GM19240 (cell line): ENCODE results near the gene ZNF444.
"Not testable (repeated sequence)": the region's sequence is repeated elsewhere in the genome, so short reads cannot be mapped to it uniquely, and the experiment has no call there.

Experiments used
- DNase-seq: peaks from one replicate; pipeline ENCODE4 v3.0.0; 2011; ENCODE audit warnings: low spot score; ENCODE audit not compliant: insufficient read length

Gene ZNF444

DNA sequence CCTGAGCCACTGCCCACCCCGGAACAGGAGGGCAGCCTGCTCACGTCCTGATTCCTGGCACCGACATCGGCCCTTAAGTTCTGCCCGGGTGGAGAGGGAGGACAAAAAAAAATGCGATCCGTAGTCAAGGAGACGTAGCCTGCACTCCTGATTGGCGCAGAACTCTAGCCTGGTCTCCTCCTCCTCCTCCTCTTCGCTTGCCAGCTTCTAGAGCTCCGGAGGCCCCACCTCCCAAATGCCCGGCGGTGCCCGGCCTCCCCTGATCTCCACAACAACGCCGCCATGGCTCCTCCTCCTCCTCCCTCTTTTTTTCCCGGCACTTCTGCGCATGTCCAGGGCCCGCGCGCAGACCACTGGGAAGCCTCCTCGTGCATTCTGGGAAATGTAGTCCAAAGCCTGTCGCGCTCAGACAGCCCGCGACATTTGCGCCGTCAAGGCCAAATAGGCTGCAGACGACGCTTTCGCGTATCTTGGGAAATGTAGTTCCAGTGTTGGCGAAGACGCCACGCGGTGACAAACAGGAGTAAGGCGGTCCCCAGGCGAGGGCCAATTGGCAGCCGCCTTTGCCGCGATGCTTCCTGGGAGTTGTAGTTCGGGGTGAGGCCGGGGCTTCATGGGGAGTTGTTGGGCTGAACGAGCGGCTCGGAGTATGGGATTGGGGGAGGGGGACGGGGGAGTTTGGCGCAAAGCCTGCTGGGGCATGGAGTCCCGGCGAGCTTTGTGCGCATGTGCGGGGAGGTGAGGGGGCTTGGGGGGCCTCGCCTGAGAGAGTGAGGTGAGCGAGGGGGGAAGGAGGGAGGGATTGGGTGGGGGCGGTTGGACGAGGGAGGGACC lies at the start of gene ZNF444:
Gene ZNF444 (plus strand): TSS at position 705 of the 834 bp plus-strand sequence. CDS start 5,625 bp downstream, outside the sequence.
- peak; percentile 100 for DNase-seq

DNA sequence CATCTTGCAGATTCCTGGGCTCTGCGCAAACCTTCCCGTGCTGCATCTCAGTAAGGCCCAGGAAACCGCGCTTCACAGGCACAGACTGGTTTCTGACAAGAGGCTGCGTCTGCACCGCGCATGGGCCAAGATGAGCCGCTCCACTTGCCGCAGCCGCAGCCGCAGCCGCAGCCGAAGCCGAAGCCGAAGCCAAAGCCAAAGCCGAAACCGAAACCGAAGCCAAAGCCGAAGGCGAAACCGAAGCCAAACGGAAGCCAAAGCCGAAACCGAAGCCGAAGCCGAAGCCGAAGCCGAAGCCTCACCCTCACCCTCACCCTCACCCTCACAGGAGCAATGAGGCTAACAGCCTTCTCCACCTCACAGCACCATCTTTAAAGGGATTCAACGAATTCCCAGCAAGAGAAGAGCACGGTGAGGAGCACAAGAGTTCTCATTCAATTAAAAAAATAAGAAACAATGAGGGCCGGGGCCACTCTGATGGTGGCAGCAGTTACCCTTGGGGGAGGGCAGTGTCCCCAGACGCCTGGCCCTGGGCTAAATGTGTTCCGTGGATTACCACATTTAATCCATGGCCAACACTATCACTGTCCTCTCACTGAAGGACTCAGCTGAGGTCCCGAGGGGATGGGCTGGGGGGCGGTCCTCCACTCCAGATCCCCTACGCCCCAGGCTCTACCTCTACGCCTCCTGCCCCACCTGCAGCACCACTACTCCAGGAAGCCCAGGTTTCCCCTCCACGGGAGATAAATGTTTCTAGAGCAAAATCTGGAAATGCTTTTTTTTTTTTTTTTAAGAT lies 49.1 kb upstream of the ZNF444 start:
- DNase-seq = no peak

DNA sequence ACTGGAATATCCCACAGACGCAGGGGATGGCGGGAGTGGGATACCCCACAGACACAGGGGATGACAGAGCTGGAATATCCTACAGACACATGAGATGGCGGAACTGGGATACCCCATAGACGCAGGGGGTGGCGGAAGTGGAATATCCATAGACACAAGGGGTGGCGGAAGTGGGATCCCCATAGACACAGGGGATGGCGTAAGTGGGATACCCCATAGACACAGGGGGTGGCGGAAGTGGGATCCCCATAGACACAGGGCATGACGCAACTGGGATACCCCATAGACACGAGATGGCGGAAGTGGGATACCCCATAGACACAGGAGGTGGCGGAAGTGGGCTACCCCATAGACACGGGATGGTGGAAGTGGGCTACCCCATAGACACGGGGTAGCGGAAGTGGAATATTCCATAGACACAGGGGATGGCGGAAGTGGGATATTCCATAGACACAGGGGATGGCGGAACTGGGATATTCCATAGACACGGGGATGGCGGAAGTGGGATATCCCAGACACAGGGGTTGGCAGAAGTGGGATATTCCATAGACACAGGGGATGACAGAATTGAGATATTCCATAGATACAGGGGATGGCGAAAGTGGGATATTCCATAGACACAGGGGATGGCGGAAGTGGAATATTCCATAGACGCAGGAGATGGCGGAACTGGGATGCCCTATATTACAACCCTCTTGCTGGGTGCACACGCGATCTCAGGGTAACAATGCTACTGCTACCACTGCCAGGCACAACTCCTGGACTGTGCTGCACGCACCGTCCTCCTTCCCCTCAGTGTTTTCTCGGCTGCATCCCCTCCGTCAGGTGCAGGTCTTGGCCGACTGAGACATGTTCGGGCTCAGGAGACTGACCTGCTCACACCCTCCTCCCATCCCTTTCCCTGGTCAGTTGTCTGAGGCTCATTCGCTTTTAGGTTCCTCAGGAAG lies 48.1 kb upstream of the ZNF444 start:
- DNase-seq = no peak

DNA sequence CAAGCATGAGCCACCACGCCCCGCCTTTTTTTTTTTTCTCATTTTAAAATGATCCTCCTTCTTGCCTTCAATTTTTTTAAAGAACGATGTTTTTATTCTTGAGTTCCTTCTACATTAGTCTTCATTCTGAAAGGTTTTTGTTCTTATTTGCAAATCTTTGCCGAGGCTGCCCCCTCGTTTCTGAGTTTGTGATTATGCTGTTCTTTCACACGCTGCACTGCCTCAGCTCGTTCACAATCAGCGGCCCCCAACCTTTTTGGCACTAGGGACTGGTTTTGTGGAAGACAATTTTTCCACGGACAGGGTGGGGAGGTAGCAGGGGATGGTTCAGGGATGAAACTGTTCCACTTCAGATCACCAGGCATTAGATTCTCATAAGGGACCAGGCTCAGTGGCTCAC lies 46.6 kb upstream of the ZNF444 start:
- no peak for DNase-seq

DNA sequence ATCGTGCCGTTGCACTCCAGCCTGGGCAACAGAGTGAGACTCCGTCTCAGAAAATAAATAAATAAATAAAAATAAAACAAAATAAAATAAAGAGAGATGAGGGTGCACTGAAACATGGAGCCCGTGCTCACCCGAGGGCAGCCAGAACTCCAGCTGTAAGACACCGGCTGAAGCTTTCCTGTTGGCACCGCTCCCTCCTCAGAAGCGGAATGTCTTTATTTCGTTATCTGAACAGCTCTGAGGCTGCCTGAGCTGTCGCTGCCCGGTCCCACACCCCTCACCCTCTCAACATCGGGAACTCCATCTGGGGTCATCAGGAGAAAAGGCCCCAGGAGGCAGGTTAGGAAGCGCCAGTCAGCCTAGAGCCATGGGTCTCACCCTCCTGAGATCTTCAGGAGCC lies 44.4 kb upstream of the ZNF444 start:
- no peak for DNase-seq

DNA sequence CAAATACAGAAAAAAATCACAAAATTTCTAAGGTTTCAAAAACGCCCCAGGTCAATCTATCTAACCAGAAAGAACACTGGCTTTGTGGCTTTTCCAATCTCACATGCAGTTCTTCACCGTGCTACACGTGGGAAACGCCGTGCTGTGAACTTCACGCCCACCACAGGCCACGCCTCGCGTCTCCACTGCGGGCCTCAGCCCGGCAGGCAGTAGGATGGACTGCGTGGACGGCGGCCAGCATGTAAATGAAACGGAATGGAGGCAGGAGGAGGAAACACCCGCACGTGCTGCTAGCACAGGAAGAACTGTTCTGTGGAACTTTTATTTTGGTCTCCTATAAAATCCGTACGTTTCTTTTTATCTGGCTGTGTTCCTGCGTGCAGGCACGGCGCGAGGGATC lies 43.8 kb upstream of the ZNF444 start:
- no peak for DNase-seq

DNA sequence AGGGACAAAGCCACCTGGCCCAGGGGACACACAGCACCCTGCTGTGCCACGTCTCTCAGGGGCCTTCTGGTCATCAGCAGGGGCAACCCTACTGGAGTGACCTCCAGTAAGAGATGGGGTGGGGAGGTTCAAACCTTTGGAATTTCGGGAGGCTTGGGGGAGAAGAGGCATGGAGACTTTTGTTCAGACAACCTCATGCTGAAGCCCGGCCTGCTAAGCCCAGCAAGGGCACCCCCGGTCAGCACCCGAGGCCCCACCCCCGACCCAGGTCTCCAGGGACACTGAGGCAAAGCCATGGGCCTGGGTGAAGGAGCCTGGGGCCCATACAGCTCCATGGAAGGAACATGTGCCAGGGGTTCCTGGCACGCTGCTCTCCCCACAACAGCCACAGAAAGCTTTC lies 43.3 kb upstream of the ZNF444 start:
- no peak for DNase-seq

DNA sequence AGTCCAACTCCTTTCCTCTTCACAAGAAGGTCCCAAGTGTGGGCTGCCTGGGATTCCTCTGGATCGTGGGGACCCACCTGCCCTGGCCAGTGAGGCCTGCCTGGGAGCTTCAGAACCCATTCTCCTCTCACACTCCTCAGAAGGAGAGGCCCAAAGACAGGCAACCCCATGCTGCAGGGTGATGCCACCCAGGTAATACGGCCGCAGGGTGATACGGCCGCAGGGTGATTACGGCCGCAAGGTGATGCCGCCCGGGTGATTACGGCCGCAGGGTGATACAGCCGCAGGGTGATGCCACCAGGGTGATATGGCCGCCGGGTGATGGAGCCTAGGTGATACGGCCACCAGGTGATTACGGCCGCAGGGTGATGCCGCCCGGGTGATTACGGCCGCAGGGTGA lies 42.9 kb upstream of the ZNF444 start:
- DNase-seq = not testable (repeated sequence)

DNA sequence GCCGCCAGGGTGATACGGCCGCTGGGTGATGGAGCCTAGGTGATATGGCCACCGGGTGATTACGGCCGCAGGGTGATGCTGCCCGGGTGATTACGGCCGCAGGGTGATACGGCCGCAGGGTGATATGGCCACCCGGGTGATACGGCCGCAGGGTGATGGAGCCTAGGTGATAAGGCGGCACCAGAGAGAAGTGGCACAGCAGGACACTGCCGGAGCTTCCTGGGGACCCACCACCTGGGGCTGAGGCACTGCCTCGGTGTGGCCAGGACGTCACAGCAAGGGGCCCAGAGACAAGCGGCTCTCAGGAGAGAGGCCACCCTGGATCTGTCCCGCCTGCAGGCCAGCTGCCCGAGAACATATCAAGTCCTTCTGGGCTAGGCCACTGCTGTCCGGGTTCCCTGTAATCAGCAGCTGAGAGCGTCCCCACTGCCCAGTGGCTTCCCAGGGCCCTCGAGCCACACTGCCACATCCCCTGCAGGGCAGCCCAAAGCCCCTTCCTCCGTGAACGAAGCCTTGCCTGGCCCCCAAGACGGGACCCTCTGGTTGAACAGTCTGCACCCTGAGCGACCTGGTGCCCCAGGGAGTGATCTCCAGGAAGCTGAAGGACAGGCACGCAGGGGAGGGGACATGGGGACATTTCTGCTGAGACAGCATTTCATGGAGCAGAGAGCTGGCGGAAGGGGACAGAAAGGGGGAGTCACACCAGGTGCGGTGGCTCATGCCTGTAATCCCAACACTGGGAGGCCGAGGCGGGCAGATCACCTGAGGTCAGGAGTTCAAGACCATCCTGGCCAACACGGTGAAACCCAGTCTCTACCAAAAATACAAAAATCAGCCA lies 42.1 kb upstream of the ZNF444 start:
- DNase-seq = no peak

DNA sequence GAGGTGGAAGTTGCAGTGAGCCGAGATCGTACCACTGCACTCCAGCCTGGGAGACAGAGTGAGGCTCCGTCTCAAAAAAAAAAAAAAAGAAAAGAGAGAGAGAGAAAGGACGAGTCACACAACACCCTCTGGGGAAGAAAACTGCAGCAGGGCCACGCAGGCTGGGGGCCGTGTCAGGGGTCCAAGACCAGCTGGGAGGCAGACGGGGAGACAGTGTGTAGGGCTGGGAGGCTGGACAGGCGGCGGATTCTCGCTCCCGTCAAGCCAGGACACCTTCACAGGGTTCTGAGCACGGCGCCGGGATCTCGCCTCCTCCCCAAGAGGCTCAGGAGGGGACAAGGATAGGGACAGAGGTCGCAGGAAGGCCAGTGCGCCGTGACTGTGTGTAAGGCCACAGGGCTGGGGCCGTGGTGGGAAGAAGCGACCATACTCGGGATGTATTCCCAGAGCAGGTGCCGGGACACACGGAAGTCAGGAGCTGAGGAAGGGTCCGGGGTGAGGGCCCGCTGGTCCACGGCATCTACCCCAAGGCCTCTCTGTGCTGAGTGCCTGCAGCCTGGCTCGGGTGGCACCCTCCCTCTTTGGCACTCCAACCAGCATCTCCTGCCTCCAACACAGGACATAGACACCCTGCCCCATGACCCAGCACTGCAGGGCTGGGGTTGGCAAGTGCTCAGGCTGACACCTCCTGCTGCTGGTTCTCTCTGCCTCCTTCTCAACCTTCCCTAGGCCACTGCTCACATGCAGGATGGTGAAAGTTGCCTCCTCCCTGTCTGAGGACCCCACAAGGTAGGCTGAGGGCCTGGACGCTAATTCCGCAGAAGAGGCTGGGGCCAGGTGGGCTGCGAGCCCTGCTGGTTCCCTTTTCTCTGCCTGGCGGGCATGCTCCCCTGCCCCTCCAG lies 41.2 kb upstream of the ZNF444 start:
- no peak for DNase-seq

DNA sequence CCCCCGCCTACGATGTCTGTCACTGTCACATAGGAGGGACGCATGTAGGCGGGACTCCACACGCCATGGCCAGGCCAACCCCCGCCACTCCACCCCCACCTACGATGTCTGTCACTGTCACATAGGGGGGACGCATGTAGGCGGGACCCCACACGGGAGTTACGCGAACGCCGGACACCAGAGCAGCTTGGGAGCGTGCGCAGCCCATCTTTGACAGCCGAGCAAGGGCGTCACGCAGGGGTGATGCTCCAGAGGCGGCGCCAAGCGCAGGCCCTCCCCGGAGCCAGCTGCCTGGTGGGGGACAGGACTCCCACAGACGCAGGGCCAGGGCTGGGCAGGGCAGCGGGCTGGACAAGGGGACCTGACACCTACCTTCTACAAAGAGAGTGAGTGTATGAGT lies 40.0 kb upstream of the ZNF444 start:
- no peak for DNase-seq

DNA sequence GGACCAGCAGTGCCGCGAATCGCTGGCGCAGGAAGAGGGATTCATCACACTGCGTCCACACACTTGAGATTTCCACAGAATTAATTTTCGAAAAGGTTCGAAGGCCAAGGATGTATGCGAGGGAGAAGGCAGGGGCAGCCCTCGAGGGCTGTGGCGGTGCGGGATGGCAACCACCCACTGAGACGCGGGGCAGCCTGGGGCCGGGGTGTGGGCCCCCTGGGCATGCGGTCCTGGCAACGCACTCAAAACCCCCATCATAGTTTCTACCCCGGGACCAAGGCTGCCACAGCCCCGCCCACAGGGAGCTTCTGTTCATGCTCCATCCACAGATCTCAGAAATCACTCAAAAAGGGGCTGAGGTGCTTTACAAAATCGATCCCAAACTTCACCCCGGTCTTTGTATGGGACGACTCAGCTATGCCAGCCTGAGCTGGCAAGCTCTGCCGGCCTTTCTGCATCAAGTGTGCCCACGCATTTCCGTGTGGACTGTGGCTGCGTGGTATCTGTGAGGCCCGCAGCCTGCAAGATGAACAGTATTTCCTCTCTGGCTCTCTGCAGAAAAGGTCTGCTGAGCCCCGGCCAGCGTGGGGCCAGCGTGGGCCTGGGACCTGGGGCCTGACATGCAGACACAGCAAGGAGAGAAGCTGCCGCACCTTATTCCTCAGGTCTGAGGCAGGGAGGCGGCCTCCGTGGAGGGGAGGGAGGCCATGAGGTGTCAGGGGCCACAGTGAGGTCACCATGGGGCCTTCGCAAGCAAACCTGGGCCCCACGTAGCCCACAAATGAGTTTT lies 39.1 kb upstream of the ZNF444 start:
- no peak for DNase-seq

DNA sequence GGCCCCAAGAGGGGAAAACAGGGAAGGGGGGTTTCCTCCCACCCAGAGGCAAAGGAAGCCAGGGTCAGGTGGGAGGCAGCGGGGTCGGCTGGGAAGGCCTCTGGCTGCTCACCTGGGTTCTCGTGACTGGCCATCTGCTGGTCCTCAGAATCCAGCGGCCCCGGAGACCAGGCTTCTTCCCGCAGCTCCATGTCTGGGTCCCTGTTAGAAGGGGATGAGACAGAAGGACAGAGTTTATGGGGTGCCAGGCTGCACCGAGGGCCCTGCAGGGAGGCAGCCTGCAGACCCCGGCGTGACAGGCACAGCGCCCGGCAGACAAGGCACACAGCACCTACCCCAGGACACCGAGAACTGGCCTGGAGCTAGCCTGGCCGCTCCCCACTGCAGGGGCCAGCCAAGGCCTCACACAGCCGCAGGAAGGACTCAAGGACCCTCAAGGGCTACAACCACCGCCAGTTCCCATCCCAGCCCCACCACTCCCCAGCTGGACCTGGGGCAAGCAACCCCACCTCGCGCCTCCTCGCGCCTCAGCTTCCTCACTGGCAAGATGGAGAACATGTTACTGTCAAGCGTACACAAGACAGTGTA lies 38.0 kb upstream of the ZNF444 start:
- no peak for DNase-seq

DNA sequence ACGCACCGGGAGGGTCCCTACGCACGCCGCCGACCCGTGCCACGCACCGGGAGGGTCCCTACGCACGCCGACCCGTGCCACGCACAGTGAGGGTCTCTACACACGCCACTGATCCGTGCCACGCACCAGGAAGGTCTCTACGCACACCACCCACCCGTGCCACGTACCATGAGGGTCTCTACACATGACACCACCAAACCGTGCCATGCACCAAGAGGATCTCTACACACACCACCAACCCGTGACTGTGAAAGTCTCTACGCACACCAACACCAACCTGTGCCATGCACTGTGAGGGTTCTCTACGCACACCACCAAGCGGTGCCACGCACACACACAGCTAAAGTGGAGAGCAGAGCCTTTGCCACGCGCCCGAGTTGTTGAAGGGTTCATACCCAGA lies 36.7 kb upstream of the ZNF444 start:
- DNase-seq = no peak

DNA sequence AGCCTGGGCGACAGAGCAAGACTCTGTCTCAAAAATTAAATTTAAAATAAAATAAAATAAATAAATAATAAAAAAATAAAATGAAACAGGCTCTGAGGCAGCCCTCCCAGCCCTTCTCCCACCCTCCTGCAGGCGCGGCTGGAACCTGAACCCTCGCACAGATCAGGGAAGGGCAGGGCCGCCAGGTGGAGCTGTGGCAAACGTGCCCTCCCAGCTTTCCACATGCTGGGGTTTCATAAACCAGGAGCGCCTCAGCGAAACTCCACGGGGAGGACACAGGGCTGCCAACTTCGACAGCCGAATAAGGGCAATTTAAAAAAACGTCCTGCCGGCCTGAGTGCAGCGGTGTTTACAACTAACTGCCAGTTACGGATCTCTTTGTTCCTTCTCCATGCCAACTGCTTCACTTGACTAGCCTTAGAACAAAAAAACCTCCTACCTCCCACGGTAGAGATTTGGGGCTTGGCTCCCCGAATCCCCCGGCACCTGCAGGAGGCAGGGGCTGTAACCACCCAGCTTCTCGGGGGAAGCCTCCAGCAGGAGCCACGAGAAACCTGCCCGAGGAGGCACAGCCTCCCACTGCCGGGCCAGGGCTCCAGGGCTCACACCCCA lies 35.9 kb upstream of the ZNF444 start:
- DNase-seq = no peak

DNA sequence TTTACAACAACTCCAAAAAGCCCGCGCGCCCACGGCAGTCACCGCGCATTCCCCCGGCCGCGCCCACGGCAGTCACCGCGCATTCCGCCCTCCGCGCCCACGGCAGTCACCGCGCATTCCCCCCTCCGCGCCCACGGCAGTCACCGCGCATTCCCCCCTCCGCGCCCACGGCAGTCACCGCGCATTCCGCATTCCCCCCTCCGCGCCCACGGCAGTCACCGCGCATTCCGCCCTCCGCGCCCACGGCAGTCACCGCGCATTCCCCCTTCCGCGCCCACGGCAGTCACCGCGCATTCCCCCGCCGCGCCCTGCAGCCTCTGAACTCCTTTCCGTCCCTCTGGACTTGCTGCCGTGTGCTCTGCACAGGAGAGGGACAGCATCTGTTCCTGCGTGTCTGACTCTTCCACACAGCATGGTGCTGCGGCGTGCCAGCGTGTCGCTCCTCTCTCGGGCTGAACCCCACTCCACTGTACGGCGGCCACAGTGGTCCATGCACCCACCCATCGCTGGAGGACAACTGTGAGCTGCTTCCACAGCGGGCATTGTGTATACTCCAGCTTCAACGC lies 35.2 kb upstream of the ZNF444 start:
- DNase-seq = not testable (repeated sequence)

DNA sequence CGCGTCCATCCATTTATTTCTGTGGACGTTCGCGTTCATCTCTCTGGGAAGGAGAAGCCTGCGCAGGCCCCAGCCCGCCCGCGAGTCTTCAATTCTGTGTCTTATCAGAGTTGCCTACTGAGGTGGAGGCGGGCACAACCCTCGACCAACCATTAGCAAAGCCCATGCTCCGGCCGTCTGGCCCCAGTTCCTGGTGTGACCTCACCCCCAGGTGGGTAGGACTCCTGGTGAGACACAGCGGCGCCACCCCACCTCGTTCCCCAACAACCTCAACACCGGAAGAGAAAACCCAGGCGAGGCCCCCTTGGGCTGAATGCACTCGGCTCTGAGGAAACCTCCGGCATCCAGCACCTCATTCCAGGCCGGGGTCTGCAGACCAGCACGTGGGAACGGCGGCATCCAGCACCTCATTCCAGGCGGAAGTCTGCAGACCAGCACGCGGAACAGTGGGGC lies 34.7 kb upstream of the ZNF444 start:
- DNase-seq = no peak

DNA sequence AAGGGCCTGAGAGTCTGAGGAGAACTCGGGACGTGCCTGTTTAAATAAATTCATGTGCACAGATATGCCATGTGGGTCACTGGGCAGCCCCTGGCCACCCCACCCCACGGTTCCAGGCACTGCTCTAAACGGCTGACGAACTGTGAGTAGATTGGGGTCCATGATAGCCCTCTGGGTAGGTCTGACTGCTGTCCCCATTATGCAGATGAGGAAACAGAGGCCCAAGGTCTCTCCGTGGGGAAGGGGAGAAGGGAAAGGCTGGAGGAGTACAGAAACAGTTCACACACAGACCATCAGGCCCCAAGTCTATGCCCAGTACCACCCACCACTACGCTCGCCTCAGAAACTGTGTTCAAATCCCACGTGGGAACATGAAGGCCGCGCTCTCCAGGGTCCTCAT lies 34.1 kb upstream of the ZNF444 start:
- no peak for DNase-seq
